Anterior cingulate cortex (tissue), 58 donors: ENCODE measurements around the gene MARVELD3.
"Not testable (repeated sequence)": the region's sequence is repeated elsewhere in the genome, so short reads cannot be mapped to it uniquely, and the experiment has no call there.

Experiments used
- DNase-seq, 58 donors: peaks; one replicate each; lab custom pipeline; 2025; lab: John Stamatoyannopoulos, UW

MARVELD3 gene, protein sequence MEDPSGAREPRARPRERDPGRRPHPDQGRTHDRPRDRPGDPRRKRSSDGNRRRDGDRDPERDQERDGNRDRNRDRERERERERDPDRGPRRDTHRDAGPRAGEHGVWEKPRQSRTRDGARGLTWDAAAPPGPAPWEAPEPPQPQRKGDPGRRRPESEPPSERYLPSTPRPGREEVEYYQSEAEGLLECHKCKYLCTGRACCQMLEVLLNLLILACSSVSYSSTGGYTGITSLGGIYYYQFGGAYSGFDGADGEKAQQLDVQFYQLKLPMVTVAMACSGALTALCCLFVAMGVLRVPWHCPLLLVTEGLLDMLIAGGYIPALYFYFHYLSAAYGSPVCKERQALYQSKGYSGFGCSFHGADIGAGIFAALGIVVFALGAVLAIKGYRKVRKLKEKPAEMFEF

DNA sequence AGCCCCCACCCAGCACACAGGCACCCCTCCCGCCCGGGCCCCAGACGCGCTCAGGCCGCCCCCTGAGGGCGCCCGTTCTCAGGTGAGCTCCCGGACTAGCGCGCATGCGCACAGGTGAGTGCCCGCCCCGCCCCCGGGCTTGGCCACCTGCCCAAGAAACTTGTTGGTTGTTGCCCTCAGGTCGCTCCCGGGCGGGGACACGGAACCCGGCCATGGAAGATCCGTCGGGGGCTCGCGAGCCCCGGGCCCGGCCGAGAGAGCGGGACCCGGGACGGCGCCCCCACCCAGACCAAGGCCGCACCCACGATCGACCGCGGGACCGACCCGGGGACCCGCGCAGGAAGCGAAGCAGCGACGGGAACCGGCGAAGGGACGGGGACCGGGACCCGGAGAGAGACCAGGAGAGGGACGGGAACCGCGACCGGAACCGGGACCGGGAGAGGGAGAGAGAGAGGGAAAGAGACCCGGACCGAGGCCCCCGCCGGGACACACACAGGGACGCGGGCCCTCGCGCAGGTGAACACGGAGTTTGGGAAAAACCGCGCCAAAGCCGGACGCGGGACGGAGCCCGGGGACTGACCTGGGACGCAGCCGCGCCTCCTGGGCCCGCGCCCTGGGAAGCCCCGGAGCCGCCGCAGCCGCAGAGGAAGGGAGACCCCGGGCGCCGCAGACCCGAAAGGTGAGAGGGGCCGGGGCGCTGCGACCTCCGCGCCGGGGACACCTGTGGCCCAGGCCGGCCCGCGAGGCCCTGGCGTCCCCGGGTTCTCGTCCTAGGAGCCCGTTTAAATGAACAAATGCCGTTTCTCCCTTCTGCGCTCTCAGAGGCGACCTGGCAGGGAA, at the start of gene MARVELD3:
MARVELD3 (plus strand) TSS at position 167 of the 840 bp plus-strand sequence; CDS start at position 213, 46 bp downstream.
- peak in 1 of 58 donors; percentile 6 for DNase-seq

GRCh38 chr16:71576971-71577370, 49.0 kb upstream of the MARVELD3 start, which contains the start of gene TAT:
TAT (minus strand) TSS chr16:71577092; CDS start chr16:71576415, 677 bp downstream.
- DNase-seq = no peak

DNA sequence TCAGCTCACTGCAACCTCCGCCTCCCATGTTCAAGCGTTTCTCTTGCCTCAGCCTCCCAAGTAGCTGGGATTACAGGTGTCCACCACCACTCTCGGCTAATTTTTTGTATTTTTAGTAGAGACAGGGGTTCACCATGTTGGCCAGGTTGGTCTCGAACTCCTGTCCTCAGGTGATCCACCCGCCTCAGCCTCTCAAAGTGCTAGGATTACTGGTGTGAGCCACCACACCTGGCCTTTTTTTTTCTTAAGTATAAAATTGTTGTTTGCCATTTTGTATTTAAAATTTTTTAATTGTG, 43.5 kb upstream of the MARVELD3 start:
- not testable (repeated sequence) for DNase-seq

- DNase-seq = no peak
Observed at GRCh38 chr16:71584543-71585317, 41.3 kb upstream of the MARVELD3 start.

- no peak for DNase-seq
Observed at GRCh38 chr16:71585318-71585703, 40.7 kb upstream of the MARVELD3 start.

DNA sequence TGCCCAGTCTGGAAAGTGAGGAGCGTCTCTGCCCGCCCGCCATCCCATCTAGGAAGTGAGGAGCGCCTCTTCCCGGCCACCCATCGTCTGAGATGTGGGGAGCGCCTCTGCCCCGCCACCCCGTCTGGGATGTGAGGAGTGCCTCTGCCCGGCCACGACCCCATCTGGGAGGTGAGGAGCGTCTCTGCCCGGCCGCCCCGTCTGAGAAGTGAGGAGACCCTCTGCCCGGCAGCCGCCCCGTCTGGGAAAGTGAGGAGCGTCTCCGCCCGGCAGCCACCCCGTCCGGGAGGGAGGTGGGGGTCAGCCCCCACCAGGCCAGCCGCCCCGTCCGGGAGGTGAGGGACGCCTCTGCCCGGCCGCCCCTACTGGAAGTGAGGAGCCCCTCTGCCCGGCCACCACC, 36.6 kb upstream of the MARVELD3 start:
- DNase-seq = not testable (repeated sequence)

DNA sequence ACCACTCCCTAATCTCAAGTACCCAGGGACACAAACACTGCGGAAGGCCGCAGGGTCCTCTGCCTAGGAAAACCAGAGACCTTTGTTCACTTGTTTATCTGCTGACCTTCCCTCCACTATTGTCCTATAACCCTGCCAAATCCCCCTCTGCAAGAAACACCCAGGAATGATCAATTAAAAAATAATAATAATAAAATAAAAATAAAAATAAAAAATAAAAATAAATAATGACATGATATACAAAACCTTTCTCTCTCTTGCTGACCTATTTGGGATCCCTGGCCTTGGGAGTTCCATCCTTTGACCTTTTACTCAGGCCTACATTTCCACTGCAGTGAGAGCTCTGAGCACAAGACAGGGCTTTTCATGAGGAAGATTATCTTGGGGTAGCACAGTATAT, 35.9 kb upstream of the MARVELD3 start:
- not testable (repeated sequence) for DNase-seq

DNA sequence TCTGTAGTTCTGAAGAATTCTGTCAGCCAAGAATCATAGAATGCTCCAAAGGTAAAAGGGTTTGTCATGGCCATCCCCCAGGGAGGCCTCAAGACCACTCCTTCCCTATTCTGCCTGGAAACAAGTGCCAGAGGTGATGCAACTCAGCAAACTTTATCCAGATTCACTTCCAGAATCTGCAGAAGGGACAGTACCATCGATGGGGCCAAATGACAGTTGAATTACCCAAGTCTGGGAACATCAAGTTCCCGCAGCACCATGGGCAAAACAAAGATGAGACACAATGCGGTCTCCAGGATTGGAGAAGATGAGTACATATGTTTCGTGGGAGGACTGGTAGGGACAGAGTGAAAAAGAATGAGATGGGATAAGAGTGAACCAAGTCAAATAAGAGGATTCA, 35.4 kb upstream of the MARVELD3 start:
- DNase-seq = no peak

- DNase-seq = no peak
Observed at GRCh38 chr16:71591917-71592316, 34.1 kb upstream of the MARVELD3 start.

DNA sequence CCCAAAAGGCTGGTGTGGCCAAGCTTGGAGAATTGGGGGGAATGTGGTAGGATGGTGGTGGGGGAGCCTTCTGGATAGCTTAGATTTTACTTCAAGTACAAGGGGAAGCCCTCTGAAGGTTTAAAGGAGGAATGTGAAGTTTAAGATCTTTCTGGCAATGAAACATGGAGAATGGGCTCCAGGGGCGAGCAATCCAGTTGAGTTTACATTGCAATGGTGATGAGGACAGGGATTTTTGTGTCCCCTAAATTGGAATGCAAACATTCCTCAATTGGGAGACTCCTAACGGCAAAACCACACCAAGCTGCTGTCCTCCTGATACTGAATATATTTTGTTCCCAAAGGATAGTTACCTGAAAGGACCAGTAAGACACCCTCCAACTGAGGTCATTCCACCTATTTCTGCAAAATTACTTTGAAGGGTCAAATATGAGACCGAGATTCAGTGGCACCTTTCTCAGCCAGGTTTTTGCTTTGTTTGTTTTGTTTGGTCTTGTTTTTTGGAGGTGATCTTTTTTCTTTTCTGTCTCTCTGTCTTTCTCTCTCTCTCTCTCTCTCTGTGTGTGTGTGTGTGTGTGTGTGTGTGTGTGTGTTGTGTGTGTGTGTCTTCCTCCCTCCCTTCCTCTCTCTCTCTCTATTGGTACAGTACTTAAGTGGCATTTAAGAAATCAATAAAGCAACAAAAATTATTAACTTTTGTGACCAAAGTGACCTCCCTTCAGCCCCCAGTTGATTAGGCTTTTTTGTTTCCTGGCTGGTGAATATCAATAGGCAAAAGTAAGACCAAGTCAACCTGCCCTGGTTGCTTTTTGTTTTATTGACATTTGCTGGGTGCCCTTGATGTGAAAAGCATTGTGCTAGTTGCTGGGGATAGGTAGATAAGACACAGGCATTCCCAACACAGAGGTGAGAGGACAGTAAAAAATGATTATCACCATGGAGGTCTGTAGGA, 32.7 kb upstream of the MARVELD3 start:
- no peak for DNase-seq

DNA sequence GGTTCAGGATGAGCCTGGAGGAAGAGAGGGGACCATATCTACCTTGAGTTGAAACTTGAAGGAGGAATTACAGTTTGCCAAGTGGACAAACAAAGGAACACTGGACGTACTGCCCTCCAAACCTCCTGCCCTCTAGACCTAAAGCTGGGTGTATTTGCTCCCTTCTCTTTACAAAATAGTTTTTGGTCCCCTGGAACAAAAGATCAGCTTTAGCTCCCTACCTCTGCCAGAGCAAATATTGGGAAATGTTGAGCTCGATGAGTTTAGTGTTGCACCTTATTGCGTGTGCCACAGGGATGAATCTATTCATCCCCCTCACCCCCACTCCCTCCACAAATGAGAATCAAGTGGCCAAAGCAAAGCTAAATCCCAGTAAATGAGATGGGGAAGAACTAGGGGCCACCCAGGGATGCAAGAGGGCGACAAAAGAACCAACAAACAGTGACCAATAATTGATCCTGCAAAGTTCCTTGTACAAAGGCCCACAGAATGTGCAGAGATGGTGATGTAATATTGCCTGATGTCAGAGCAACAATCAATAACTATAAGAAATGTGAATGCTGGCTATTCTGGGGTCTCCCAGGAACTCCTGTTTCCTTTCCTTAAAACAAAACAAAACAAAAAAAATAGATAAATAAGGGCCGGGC, 31.9 kb upstream of the MARVELD3 start:
- DNase-seq = no peak

GRCh38 chr16:71595340-71595826, 30.6 kb upstream of the MARVELD3 start:
- not testable (repeated sequence) for DNase-seq

- not testable (repeated sequence) for DNase-seq
Observed at GRCh38 chr16:71598426-71598825, 27.6 kb upstream of the MARVELD3 start.

DNA sequence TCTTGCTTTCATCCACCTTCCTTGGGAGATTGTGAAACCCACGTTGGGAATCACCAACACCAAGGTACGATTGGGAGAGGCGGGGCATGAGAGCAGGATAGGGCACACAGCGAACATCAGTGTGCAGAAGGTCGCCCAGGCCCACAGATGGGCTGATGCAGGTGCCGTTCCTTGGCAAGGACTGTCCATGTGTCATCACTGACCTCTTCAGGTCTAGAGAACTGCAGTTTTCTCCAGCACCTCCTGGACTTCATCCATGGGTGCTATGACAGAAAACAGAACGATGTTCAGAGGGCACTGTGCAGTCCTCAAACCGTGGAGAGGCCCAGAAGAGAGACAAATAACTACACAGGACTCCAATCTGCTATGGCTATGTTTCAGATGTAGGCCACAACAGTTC, 25.2 kb upstream of the MARVELD3 start:
- peak in 2 of 58 donors; percentile 4 to 21 for DNase-seq

GRCh38 chr16:71609066-71609465, 16.9 kb upstream of the MARVELD3 start:
- no peak for DNase-seq

DNA sequence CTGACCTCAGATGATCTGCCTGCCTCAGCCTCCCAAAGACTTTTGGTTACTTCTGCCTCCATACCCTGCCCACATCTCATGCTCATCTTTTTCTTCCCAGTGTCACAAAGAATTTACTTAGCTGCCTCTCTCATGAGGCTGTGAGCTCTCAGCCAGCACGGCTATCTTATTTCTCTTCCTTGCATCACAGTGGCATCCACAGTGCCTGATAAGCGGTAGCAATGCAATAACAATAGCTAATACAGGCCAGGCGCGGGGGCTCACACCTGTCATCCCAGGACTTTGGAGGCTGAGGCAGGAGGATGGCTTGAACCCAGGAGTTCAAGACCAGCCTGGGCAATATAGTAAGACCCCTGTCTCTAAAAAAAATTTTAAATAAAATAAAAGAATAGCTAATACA, 15.5 kb upstream of the MARVELD3 start:
- no peak for DNase-seq

- DNase-seq = peak in 52 of 58 donors; percentile 1 to 75 (median 39)
Observed at GRCh38 chr16:71610936-71611871, 14.8 kb upstream of the MARVELD3 start.

- DNase-seq = not testable (repeated sequence)
Observed at GRCh38 chr16:71614956-71615355, 11.0 kb upstream of the MARVELD3 start.
